Ishikawa (cell line): ENCODE measurements around the gene TIPARP.

Experiments
- CEBPB ChIP-seq: IDR thresholded peaks from 2 replicates; pipeline ENCODE4 v1.6.1; 2012
- CREB1 ChIP-seq: IDR thresholded peaks from 2 replicates; pipeline ENCODE4 v1.6.1; 2012; ENCODE audit warnings: low read depth
- EGR1 ChIP-seq: IDR thresholded peaks from 2 replicates; pipeline ENCODE4 v1.6.1; 2012
- EP300 ChIP-seq: IDR thresholded peaks from 2 replicates; pipeline ENCODE4 v1.6.1; 2012; ENCODE audit warnings: borderline replicate concordance
- FOXM1 ChIP-seq: IDR thresholded peaks from 2 replicates; pipeline ENCODE4 v1.6.1; 2012; ENCODE audit warnings: low read depth, borderline replicate concordance
- NFIC ChIP-seq: IDR thresholded peaks from 2 replicates; pipeline ENCODE4 v1.6.1; 2012
- RAD21 ChIP-seq: IDR thresholded peaks from 2 replicates; pipeline ENCODE4 v1.6.1; 2012; ENCODE audit warnings: low read depth
- TAF1 ChIP-seq: IDR thresholded peaks from 2 replicates; pipeline ENCODE4 v1.6.1; 2012; ENCODE audit warnings: low read depth, mild to moderate bottlenecking
- TCF12 ChIP-seq: IDR thresholded peaks from 2 replicates; pipeline ENCODE4 v1.6.1; 2012; ENCODE audit warnings: low read depth
- TEAD4 ChIP-seq: IDR thresholded peaks from 2 replicates; pipeline ENCODE4 v1.6.1; 2012
- YY1 ChIP-seq: IDR thresholded peaks from 2 replicates; pipeline ENCODE4 v1.6.1; 2012; ENCODE audit warnings: low read depth
- ZBTB7A ChIP-seq: IDR thresholded peaks from 2 replicates; pipeline ENCODE4 v1.6.1; 2012; ENCODE audit warnings: low read depth
- TF ChIP-seq, protein P1 (sequence below): IDR thresholded peaks from 2 replicates; pipeline ENCODE4 v1.6.1; 2012
- TF ChIP-seq, protein P2 (sequence below): IDR thresholded peaks from 2 replicates; pipeline ENCODE4 v1.6.1; 2012
- TF ChIP-seq, protein P3 (sequence below): IDR thresholded peaks from 2 replicates; pipeline ENCODE4 v1.6.1; 2012; ENCODE audit warnings: low read depth, mild to moderate bottlenecking

TIPARP gene

DNA sequence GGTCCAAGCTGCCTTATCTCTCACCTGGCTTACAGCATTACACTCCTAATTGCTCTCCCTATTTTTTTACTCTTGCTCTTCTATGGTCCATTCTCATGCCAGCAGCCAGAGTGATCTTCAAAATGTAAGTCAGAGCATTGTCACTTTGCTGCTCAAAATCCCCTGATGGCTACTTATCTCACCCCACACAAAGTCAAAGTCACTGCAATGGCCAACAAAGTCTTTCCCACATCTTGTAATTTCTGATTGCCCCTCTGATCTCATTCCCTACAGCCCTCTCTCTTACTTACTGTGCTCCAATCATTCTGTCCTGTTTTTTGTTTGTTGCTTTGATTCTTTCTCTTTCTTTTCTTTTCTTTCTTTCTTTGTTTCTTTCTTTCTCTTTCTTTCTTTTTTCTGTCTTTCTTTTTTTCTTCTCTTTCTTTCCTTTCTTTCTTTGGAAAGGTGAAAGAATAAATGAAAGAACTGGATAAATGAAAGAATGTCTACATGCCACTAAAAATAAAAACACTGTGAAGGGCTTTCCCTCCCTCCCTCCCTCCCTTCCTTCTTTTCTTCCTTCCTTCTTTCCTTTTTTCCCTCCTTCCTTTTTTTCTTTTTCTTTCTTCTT lies 34.9 kb upstream of the TIPARP start:
- TF ChIP-seq NFIC (no peak), TCF12 (no peak), TAF1 (no peak), RAD21 (no peak), CEBPB (no peak), EP300 (no peak), EGR1 (no peak), ZBTB7A (no peak), FOXM1 (no peak), TEAD4 (no peak), CREB1 (no peak), YY1 (no peak)
- TF ChIP-seq, protein P1, sequence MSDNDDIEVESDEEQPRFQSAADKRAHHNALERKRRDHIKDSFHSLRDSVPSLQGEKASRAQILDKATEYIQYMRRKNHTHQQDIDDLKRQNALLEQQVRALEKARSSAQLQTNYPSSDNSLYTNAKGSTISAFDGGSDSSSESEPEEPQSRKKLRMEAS, result no peak
- TF ChIP-seq, protein P2, sequence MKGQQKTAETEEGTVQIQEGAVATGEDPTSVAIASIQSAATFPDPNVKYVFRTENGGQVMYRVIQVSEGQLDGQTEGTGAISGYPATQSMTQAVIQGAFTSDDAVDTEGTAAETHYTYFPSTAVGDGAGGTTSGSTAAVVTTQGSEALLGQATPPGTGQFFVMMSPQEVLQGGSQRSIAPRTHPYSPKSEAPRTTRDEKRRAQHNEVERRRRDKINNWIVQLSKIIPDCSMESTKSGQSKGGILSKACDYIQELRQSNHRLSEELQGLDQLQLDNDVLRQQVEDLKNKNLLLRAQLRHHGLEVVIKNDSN, result no peak
- TF ChIP-seq, protein P3, sequence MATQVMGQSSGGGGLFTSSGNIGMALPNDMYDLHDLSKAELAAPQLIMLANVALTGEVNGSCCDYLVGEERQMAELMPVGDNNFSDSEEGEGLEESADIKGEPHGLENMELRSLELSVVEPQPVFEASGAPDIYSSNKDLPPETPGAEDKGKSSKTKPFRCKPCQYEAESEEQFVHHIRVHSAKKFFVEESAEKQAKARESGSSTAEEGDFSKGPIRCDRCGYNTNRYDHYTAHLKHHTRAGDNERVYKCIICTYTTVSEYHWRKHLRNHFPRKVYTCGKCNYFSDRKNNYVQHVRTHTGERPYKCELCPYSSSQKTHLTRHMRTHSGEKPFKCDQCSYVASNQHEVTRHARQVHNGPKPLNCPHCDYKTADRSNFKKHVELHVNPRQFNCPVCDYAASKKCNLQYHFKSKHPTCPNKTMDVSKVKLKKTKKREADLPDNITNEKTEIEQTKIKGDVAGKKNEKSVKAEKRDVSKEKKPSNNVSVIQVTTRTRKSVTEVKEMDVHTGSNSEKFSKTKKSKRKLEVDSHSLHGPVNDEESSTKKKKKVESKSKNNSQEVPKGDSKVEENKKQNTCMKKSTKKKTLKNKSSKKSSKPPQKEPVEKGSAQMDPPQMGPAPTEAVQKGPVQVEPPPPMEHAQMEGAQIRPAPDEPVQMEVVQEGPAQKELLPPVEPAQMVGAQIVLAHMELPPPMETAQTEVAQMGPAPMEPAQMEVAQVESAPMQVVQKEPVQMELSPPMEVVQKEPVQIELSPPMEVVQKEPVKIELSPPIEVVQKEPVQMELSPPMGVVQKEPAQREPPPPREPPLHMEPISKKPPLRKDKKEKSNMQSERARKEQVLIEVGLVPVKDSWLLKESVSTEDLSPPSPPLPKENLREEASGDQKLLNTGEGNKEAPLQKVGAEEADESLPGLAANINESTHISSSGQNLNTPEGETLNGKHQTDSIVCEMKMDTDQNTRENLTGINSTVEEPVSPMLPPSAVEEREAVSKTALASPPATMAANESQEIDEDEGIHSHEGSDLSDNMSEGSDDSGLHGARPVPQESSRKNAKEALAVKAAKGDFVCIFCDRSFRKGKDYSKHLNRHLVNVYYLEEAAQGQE, result no peak

DNA sequence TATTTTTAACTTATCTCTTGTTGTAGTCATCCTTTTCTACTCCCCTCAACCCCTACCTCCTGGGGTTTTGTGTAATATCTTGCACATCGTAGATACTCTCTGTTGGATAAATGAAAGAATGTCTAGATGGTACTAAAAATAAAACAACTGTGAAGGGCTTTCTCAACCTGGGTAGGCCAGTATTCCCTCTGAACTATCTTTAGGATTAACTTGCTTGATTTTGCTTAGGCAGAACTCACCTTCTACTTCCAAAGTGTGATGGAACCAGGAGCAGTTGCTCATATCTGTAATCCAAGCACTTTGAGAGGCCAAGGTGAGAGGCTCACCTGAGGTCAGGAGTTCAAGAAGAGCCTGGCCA lies 32.8 kb upstream of the TIPARP start:
- TF ChIP-seq NFIC (no peak), YY1 (no peak), FOXM1 (no peak), TEAD4 (no peak), EP300 (no peak), TAF1 (no peak), RAD21 (no peak), EGR1 (no peak), CREB1 (no peak), ZBTB7A (no peak), CEBPB (no peak)
- TF ChIP-seq, protein P1, result no peak
- TF ChIP-seq, protein P3, result no peak

DNA sequence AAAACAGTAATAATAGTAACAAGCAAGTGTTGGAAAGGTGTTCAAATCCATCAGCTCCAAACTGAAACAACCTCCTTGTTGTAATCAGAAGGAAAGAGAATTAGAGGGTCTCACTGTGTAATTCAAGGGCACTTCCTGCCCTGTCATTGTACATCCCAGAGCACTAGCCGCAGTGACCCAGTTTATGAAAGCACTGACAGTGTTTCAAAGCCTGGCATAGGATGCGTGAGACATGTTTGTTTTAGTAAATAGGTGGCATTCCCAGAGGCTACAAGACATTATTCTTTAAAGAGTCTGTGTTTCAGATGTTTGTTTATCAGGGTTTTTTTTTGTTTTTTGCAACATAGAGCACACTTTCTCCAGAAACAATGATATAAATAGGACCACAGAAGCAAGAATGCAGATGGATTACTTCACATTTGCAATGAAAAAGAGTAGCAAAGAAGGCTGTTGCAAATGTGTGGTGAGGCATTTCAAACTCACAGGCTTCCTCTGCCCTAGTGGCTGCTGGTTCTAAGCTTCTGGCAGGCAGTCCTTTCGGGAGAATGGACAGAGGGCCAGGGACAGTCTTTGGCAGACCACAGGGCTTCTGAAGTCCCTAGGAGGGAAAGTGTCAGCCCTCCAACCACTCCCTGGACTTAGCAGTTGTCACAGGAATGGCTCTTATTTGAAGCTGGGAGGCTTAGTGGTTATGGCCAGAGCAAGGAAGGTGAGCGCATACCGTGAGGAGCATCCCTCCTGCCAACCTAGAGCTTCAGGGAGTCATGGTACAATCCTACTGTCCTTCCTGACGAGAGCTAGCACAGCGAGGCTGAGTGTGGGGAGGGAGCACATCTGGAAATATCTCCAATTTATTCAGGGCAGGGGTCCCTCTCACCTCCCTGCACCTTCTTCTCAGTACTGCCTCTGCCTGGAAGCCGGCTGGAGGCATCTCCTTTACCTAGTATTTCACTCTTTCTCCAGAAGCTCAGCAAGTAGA lies 31.4 kb upstream of the TIPARP start:
- TF ChIP-seq TCF12 (no peak), TAF1 (no peak), YY1 (no peak), CEBPB (no peak), FOXM1 (no peak), EP300 (no peak), RAD21 (no peak), CREB1 (no peak), ZBTB7A (no peak)
- TF ChIP-seq, protein P1, result no peak

DNA sequence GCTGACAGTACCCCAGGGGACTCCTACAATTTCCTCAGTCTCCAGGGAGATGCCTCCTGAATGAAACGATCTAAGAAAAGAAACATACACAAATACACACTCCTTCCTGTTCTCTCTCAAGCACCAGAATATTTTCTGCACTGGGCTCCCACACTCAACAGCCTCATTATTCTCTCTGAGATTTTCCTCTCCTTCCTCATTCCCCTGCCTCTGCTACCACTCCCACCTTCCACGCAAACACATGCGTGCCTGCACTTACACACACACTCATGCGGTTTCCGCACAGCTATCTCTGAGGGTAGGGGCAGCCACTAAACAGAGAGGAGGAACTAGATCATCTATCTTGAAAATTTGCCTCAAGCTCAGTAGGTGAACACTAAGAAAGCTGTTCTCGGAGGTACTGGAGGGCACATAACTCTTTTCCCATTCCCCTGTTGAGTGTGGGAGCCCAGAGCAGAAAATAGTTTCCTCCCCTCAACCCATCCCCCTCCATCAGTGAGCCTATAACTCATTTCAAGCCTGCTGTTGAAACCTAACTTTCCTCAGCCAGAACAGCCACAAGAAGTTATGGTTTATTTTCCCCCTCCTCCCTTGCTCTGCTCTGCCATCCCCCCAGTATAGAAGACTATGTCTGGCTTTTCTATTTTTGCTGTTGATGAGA lies 30.5 kb upstream of the TIPARP start:
- no peak for TF ChIP-seq TEAD4
- TF ChIP-seq ZBTB7A, result no peak
- no peak for TF ChIP-seq YY1
- TF ChIP-seq, protein P2, result no peak
- TF ChIP-seq, protein P1, result no peak
- TF ChIP-seq EP300, result no peak
- no peak for TF ChIP-seq TCF12
- no peak for TF ChIP-seq EGR1
- TF ChIP-seq FOXM1, result no peak
- no peak for TF ChIP-seq TAF1
- TF ChIP-seq CEBPB, result no peak
- TF ChIP-seq, protein P3, result no peak
- no peak for TF ChIP-seq CREB1
- no peak for TF ChIP-seq RAD21
